A549 (cell line): ENCODE data around the gene PTPRN2.

Experiments used
- CBX8 ChIP-seq: fragments of 200-600 bp; sonication (generic); IDR thresholded peaks from 2 replicates; pipeline ENCODE4 v1.6.1; 2016
- CTCF ChIP-seq: fragments of >200 bp; sonication (Bioruptor Twin); formaldehyde crosslinking; IDR thresholded peaks from 3 replicates; pipeline ENCODE4 v1.5.1; 2016

GRCh38 chr7:158265743-158266080 is 321.9 kb downstream of the PTPRN2 start:
- TF ChIP-seq CTCF (no peak), CBX8 (no peak)
